Skeletal muscle tissue (tissue), 4 donors: Measurements from ENCODE around the gene UBAP1. TPM values are rescaled to one million over a fixed set of nuclear protein-coding genes. Genes with fewer than 3 reads are reported as not detected.
"Not testable (repeated sequence)": the region's sequence is repeated elsewhere in the genome, so short reads cannot be mapped to it uniquely, and the experiment has no call there.

Source experiments
- H3K27ac ChIP-seq: one replicate; pipeline ENCODE4 v1.7.0; 2013; ENCODE audit warnings: mild to moderate bottlenecking, low read depth, low read length, inconsistent platforms
- H3K27me3 ChIP-seq, 3 donors: one replicate each; pipeline ENCODE4 v1.7.0; 2013; ENCODE audit warnings: low read length in 3 of 3; ENCODE audit not compliant: control insufficient read depth in 3 of 3, insufficient read depth in 3 of 3
- H3K36me3 ChIP-seq, 3 donors: one replicate each; pipeline ENCODE4 v1.7.0; 2013; ENCODE audit warnings: low read length in 3 of 3; ENCODE audit not compliant: control insufficient read depth in 3 of 3, insufficient read depth in 3 of 3
- H3K4me1 ChIP-seq, 3 donors: one replicate each; pipeline ENCODE4 v1.7.0; 2013; ENCODE audit warnings: low read length in 3 of 3, mild to moderate bottlenecking in 3 of 3; ENCODE audit not compliant: control insufficient read depth in 3 of 3, insufficient read depth in 3 of 3
- H3K4me3 ChIP-seq, 3 donors: one replicate each; pipeline ENCODE4 v1.7.0; 2013; ENCODE audit warnings: low read length in 3 of 3
- H3K9ac ChIP-seq, 3 donors: one replicate each; pipeline ENCODE4 v1.7.0; 2013; ENCODE audit warnings: low read length in 3 of 3, mild to moderate bottlenecking in 3 of 3, moderate library complexity in 2 of 3, low read depth in 1 of 3
- H3K9me3 ChIP-seq, 3 donors: one replicate each; pipeline ENCODE4 v1.7.0; 2013; ENCODE audit warnings: low read length in 3 of 3; ENCODE audit not compliant: control insufficient read depth in 3 of 3
- total RNA-seq: library from RNA; depleted of rRNA; stranded (reverse); fragments of >200 nt; gene quantifications from one replicate; pipeline ENCODE4 v1.2.3, GENCODE V29; 2014
- donor health status: Osteomylitis.

UBAP1 gene
- total RNA-seq, 1 donor from 2014 or later: 21.4 TPM

DNA sequence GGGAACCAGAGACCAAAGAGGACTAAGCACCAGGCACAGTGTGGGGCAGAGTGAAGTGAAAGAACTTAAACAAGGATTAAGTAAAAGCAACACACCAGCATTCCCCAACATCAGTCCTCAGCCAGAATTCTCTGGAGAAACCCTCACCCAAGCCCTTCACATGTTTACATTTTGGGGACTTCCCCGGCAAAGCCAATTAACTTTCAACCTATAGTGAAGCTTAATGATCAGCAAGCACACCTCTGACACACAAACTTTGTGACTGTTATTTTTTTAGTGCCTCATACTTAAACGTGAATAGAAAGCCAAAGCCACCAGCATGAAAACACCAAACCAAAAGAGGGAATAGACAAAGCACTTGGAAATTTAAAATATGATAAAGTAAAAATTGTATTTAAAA, 94.7 kb downstream of the UBAP1 start:
- not testable (repeated sequence) for H3K4me3 ChIP-seq, H3K9ac ChIP-seq, H3K9me3 ChIP-seq, H3K27me3 ChIP-seq, H3K36me3 ChIP-seq, H3K27ac ChIP-seq
- H3K4me1 ChIP-seq: peaks cover 0 to 14% (median 12%) of the 10 kb centered on the region in 3 donors

DNA sequence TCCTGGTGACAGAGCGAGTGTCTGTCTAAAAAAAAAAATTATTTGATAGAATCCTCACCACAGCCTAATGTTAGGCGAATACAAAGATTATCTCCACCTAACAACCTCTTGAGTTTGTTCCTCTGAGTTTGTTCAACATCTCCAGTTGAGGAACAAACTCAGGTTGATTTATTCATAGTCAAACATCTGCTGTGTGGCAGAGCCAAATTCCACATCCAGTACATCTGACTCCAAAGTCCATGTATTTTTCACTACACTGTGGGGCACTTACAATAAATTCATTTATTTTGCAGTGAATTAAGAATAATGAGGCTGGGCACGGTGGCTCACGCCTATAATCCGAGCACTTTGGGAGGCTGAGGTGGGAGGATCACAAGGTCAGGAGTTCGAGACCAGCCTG, 97.0 kb downstream of the UBAP1 start:
- no peaks in the 10 kb centered on the region for H3K27me3 ChIP-seq
- H3K4me3 ChIP-seq: no peak overlapping the region
- H3K27ac ChIP-seq: no peak overlapping the region
- no peak overlapping the region for H3K9ac ChIP-seq
- no peaks in the 10 kb centered on the region for H3K9me3 ChIP-seq
- peaks cover 0 to 14% (median 12%) of the 10 kb centered on the region in 3 donors for H3K4me1 ChIP-seq
- no peaks in the 10 kb centered on the region for H3K36me3 ChIP-seq

DNA sequence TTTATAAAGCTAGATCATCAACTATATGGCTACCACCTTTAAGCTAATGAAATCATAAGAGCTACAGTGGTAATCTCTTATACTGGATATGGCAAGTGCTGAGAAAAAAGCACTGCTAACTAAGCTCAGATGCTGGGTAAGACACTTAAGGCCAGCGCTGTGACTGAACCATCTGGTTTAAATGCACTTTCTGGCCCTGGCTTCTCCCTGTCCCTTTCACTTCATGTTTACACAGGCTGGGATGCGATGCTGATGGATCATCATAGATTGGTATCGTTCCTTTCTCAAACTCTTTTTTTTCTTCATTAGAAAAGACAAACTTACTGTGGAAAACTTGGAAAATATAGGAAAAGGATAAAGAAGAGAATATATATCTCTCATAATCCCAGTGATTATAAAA, 97.9 kb downstream of the UBAP1 start:
- Histone ChIP-seq H3K36me3 (no peaks in the 10 kb centered on the region), H3K27me3 (no peaks in the 10 kb centered on the region), H3K4me3 (no peak overlapping the region), H3K9ac (no peak overlapping the region), H3K27ac (no peak overlapping the region), H3K4me1 (peaks cover 0 to 7% (median 6%) of the 10 kb centered on the region in 3 donors), H3K9me3 (no peaks in the 10 kb centered on the region)

DNA sequence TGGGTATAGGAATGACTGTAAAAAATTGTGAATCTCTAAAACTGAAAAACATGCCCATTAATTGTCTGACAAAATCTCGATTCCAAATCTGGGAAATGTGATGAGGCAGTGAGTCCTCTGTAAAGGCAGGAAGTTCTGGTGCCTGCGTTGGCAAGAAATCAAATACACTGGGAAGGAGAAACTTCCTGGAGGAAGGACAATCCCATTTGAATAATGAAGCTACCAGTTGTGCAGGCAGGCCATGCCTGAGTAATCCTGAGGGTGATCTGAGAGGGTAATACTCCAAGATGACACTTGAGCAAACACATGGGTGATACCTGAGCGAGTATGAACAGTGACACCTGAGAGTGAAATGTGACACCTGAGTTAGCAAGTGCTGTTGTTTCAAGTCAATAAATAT, 100.6 kb downstream of the UBAP1 start:
- no peak overlapping the region for H3K4me3 ChIP-seq
- no peaks in the 10 kb centered on the region for H3K36me3 ChIP-seq
- H3K9me3 ChIP-seq: no peaks in the 10 kb centered on the region
- H3K27ac ChIP-seq: no peak overlapping the region
- H3K4me1 ChIP-seq: no peaks in the 10 kb centered on the region
- no peak overlapping the region for H3K9ac ChIP-seq
- H3K27me3 ChIP-seq: no peaks in the 10 kb centered on the region

DNA sequence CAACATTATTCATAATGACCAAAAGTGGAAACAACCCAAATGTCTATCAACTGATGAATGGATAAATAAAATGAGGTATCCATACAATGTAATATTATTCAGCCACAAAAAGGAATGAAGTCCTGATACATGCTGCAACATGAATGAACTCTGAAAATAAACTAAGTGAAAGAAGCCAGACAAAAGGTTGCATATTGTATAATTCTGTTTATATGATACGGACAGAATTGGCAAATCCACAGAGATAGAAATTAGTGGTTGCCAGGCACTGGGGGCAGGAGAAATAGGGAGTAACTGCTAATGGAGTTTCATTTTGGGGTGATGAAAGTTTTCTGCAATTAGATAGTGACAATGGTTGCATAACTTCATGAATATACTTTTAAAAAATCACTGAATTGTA, 103.3 kb downstream of the UBAP1 start:
- Histone ChIP-seq H3K27ac (no peak overlapping the region), H3K9ac (no peak overlapping the region), H3K27me3 (no peaks in the 10 kb centered on the region), H3K9me3 (no peaks in the 10 kb centered on the region), H3K4me3 (no peak overlapping the region), H3K36me3 (no peaks in the 10 kb centered on the region), H3K4me1 (no peaks in the 10 kb centered on the region)

- H3K9ac ChIP-seq: no peak overlapping the region
- H3K27ac ChIP-seq: no peak overlapping the region
- H3K36me3 ChIP-seq: no peaks in the 10 kb centered on the region
- no peaks in the 10 kb centered on the region for H3K9me3 ChIP-seq
- no peaks in the 10 kb centered on the region for H3K27me3 ChIP-seq
- H3K4me3 ChIP-seq: no peak overlapping the region
- H3K4me1 ChIP-seq: no peaks in the 10 kb centered on the region
These were observed 110.3 kb downstream of the UBAP1 start for GRCh38 chr9:34289159-34289558.

GRCh38 chr9:34291023-34291422, 112.2 kb downstream of the UBAP1 start:
- Histone ChIP-seq H3K27me3 (no peaks in the 10 kb centered on the region), H3K9me3 (no peaks in the 10 kb centered on the region), H3K27ac (no peak overlapping the region)

GRCh38 chr9:34291423-34291822, 112.6 kb downstream of the UBAP1 start:
- H3K9ac ChIP-seq: no peak overlapping the region
- H3K4me1 ChIP-seq: no peaks in the 10 kb centered on the region
- H3K36me3 ChIP-seq: no peaks in the 10 kb centered on the region
- H3K27ac ChIP-seq: no peak overlapping the region
- H3K27me3 ChIP-seq: no peaks in the 10 kb centered on the region
- no peak overlapping the region for H3K4me3 ChIP-seq
- no peaks in the 10 kb centered on the region for H3K9me3 ChIP-seq

More at GRCh38 chr9:34291023-34291422, 112.2 kb downstream of the UBAP1 start:
- H3K4me1 ChIP-seq: no peaks in the 10 kb centered on the region
- H3K36me3 ChIP-seq: no peaks in the 10 kb centered on the region
- no peak overlapping the region for H3K9ac ChIP-seq
- no peak overlapping the region for H3K4me3 ChIP-seq

DNA sequence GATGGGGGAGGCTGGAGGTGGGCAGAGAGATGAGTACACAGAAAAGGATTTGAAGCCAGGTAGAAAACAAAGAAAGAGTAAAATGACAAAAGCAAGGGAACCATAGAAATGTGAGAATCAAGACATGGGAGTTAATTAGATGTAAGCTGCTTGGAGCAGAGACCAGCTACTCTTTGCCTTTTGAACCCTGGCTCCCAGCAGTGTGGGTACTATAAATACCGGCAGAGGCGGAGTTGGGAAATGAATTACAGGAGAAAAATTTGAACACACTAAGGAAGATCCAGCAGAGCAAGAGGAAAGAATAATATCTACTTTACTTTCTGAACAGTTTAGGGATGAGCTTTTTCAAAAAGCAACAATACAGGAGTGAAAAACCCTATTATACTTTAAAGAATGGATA, 113.7 kb downstream of the UBAP1 start:
- Histone ChIP-seq H3K9me3 (no peaks in the 10 kb centered on the region), H3K27me3 (no peaks in the 10 kb centered on the region), H3K36me3 (no peaks in the 10 kb centered on the region), H3K9ac (no peak overlapping the region), H3K4me3 (no peak overlapping the region), H3K4me1 (no peaks in the 10 kb centered on the region), H3K27ac (no peak overlapping the region)

DNA sequence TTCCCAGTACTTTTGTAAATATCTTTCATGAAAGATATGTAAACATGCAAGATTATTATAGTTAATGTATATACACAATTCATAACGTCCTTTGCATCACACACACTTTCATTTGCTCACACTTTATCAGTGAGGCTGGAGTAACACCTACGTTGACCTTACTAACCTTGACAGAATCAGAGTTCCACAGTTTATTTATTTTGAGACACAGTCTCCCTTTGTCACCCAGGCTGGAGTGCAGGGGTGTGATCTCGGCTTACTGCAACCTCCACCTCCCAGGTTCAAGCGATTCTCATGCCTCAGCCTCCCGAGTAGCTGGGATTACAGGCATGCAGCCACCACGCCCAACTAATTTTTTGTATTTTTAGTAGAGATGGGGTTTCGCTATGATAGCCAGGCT, 122.2 kb downstream of the UBAP1 start:
- H3K27me3 ChIP-seq, H3K4me1 ChIP-seq, H3K9me3 ChIP-seq: not testable (repeated sequence)

More for the DNA sequence above, 122.2 kb downstream of the UBAP1 start:
- H3K4me3 ChIP-seq, H3K9ac ChIP-seq, H3K36me3 ChIP-seq, H3K27ac ChIP-seq: not testable (repeated sequence)
